Omental fat pad (tissue), 4 donors: ENCODE measurements around the gene TBL3. TPM values are rescaled to one million over a fixed set of nuclear protein-coding genes. Genes with fewer than 3 reads are reported as not detected.

Experiments used
- ATAC-seq: fragments of 150-250 bp; one replicate; pipeline ENCODE4 v1.9.1; 2016; ENCODE audit warnings: mild to moderate bottlenecking, moderate library complexity; ENCODE audit not compliant: low FRiP score
- DNase-seq: peaks from one replicate; pipeline ENCODE4 v3.0.0-alpha.2; 2019; ENCODE audit warnings: low spot score
- CTCF ChIP-seq, 3 donors: fragments of 450-650 bp; IDR thresholded peaks; one replicate each; pipeline ENCODE4 v1.5.1; 2016 to 2017; ENCODE audit warnings: antibody characterized with exemption in 3 of 3, mild to moderate bottlenecking in 3 of 3, moderate library complexity in 2 of 3
- total RNA-seq, 4 donors: library from RNA; depleted of rRNA; stranded (reverse); fragments of >200 nt; gene quantifications; one replicate each; pipeline ENCODE4 v1.1.0, GENCODE V29; 2016

The TBL3 gene
- total RNA-seq, 4 donors from 2014 or later: 32.2 to 44.3 (median 34.3) TPM

GRCh38 chr16:2025251-2025650 is 53.4 kb downstream of the TBL3 start:
- TF ChIP-seq CTCF (IDR thresholded peaks at IDR 0.05): no peak
- DNase-seq (no peak), ATAC-seq (no peak)

- no peak for DNase-seq
- no peak for TF ChIP-seq CTCF (IDR thresholded peaks at IDR 0.05)
- no peak for ATAC-seq
Measured at GRCh38 chr16:2025878-2026460, 54.1 kb downstream of the TBL3 start.

GRCh38 chr16:2026461-2027023 is 54.7 kb downstream of the TBL3 start, which contains the start of gene NHERF2:
NHERF2 (plus strand) TSS chr16:2026902; CDS start chr16:2027006, 104 bp downstream.
- no peak for TF ChIP-seq CTCF (IDR thresholded peaks at IDR 0.05)
- DNase-seq: no peak

GRCh38 chr16:2027024-2028010 is 55.5 kb downstream of the TBL3 start:
- TF ChIP-seq CTCF (IDR thresholded peaks at IDR 0.05): no peak
- ATAC-seq (no peak), DNase-seq (no peak)

More at GRCh38 chr16:2026461-2027023, 54.7 kb downstream of the TBL3 start, which contains the start of gene NHERF2:
- ATAC-seq: no peak

- TF ChIP-seq CTCF (IDR thresholded peaks at IDR 0.05): no peak
- no peak for ATAC-seq
- no peak for DNase-seq
Measured at GRCh38 chr16:2028146-2028545, 56.3 kb downstream of the TBL3 start.

- ATAC-seq (no peak), DNase-seq (no peak)
- no peak for TF ChIP-seq CTCF (IDR thresholded peaks at IDR 0.05)
Measured at GRCh38 chr16:2028620-2029220, 56.9 kb downstream of the TBL3 start.
